M059J (cell line): ENCODE results near the gene SSC5D. TPM values are rescaled to one million over a fixed set of nuclear protein-coding genes. Genes with fewer than 3 reads are reported as not detected.

ENCODE experiments used
- DNase-seq: peaks from one replicate; pipeline ENCODE4 v3.0.0-alpha.2; 2012; ENCODE audit warnings: low read depth
- total RNA-seq: library from RNA; depleted of rRNA; stranded (reverse); fragments of >200 nt; shearing (Covaris generic); gene quantifications from 2 replicates; pipeline ENCODE4 v1.2.3, GENCODE V29; 2014

The SSC5D gene
- total RNA-seq, 1 experiment from 2014 or later: 7.2 TPM

GRCh38 chr19:55536951-55537740 lies 48.9 kb downstream of the SSC5D start, which contains the start of gene SBK2:
TSS of gene SBK2 (minus strand) at chr19:55537133. CDS start at chr19:55536294, 839 bp downstream.
- DNase-seq: no peak

GRCh38 chr19:55537741-55538111 lies 49.5 kb downstream of the SSC5D start:
- DNase-seq: no peak

- DNase-seq: no peak
Observed at GRCh38 chr19:55538132-55538531, 49.9 kb downstream of the SSC5D start.

- DNase-seq: no peak
Observed at GRCh38 chr19:55539090-55539984, 51.1 kb downstream of the SSC5D start.

GRCh38 chr19:55540619-55541018 lies 52.4 kb downstream of the SSC5D start:
- no peak for DNase-seq

- no peak for DNase-seq
Observed at GRCh38 chr19:55541091-55541490, 52.9 kb downstream of the SSC5D start.

- no peak for DNase-seq
Observed at GRCh38 chr19:55542292-55542855, 54.1 kb downstream of the SSC5D start.

- no peak for DNase-seq
Observed at GRCh38 chr19:55543567-55543966, 55.3 kb downstream of the SSC5D start.

- no peak for DNase-seq
Observed at GRCh38 chr19:55544014-55544413, 55.8 kb downstream of the SSC5D start.

- DNase-seq: no peak
Observed at GRCh38 chr19:55544776-55545439, 56.7 kb downstream of the SSC5D start.

GRCh38 chr19:55545443-55545842 lies 57.2 kb downstream of the SSC5D start, which contains the start of gene SBK3:
TSS of gene SBK3 (minus strand) at chr19:55545543. CDS start at chr19:55545543, 0 bp downstream.
- no peak for DNase-seq

- no peak for DNase-seq
Observed at GRCh38 chr19:55546011-55546410, 57.8 kb downstream of the SSC5D start.

- DNase-seq: peak; percentile 35
Observed at GRCh38 chr19:55546822-55547614, 58.8 kb downstream of the SSC5D start.

GRCh38 chr19:55549500-55550320 lies 61.5 kb downstream of the SSC5D start:
- DNase-seq: peak; percentile 71

GRCh38 chr19:55550321-55550650 lies 62.0 kb downstream of the SSC5D start:
- DNase-seq: no peak

- DNase-seq: no peak
Observed at GRCh38 chr19:55552206-55552605, 64.0 kb downstream of the SSC5D start.

GRCh38 chr19:55552620-55553019 lies 64.4 kb downstream of the SSC5D start:
- peak; percentile 66 for DNase-seq

- no peak for DNase-seq
Observed at GRCh38 chr19:55553217-55554182, 65.3 kb downstream of the SSC5D start.

GRCh38 chr19:55554302-55554701 lies 66.1 kb downstream of the SSC5D start:
- DNase-seq: no peak
